Duodenal mucosa (tissue), 2 donors: ENCODE results near the gene CYP26C1.
"Not testable (repeated sequence)": the region's sequence is repeated elsewhere in the genome, so short reads cannot be mapped to it uniquely, and the experiment has no call there.

Source experiments
- H3K27ac ChIP-seq: one replicate; pipeline ENCODE4 v1.7.0; 2013; ENCODE audit warnings: low read depth, low read length
- H3K27me3 ChIP-seq, 2 donors: one replicate each; pipeline ENCODE4 v1.7.0; 2013; ENCODE audit warnings: low read length in 2 of 2, control low read depth in 1 of 2; ENCODE audit not compliant: insufficient read depth in 2 of 2, control insufficient read depth in 1 of 2
- H3K36me3 ChIP-seq, 2 donors: one replicate each; pipeline ENCODE4 v1.7.0; 2013; ENCODE audit warnings: low read length in 2 of 2, control low read depth in 1 of 2; ENCODE audit not compliant: insufficient read depth in 2 of 2, control insufficient read depth in 1 of 2
- H3K4me1 ChIP-seq, 2 donors: one replicate each; pipeline ENCODE4 v1.7.0; 2013; ENCODE audit warnings: low read length in 2 of 2, control low read depth in 1 of 2; ENCODE audit not compliant: insufficient read depth in 2 of 2, control insufficient read depth in 1 of 2
- H3K4me3 ChIP-seq, 2 donors: one replicate each; pipeline ENCODE4 v1.7.0; 2013; ENCODE audit warnings: low read length in 2 of 2, low read depth in 1 of 2
- H3K9ac ChIP-seq, 2 donors: one replicate each; pipeline ENCODE4 v1.7.0; 2013; ENCODE audit warnings: low read length in 2 of 2, low read depth in 1 of 2
- H3K9me3 ChIP-seq, 2 donors: one replicate each; pipeline ENCODE4 v1.7.0; 2013; ENCODE audit warnings: low read length in 2 of 2, control low read depth in 1 of 2; ENCODE audit not compliant: control insufficient read depth in 1 of 2

CYP26C1 gene

GRCh38 chr10:93090619-93091018, 30.0 kb downstream of the CYP26C1 start:
- Histone ChIP-seq H3K27me3 (peaks cover 0 to 2% of the 10 kb centered on the region in 2 donors), H3K4me1 (no peaks in the 10 kb centered on the region), H3K9ac (no peak overlapping the region), H3K9me3 (no peaks in the 10 kb centered on the region), H3K4me3 (no peak overlapping the region), H3K27ac (no peak overlapping the region), H3K36me3 (no peaks in the 10 kb centered on the region)

DNA sequence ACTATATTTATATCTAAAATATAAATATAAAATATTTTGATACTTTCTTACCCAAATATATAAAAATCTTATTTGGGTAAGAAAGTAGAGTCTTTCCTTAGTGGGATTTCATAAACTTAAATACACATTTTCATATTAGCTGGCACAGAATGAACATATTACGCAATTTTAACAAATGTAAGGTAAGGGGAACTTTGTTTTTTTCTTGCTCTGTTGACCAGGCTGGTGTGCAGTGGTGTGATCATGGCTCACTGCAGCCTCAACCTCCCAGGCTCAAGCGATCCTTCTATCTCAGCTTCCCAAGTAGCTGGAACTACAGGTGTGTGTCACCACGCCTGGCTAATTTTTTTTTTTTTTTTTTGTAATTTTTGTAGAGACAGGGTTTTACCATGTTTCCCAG, 31.4 kb downstream of the CYP26C1 start:
- Histone ChIP-seq H3K27ac (no peak overlapping the region), H3K27me3 (peaks cover 0 to 2% of the 10 kb centered on the region in 2 donors), H3K36me3 (no peaks in the 10 kb centered on the region), H3K4me1 (no peaks in the 10 kb centered on the region), H3K4me3 (no peak overlapping the region), H3K9ac (no peak overlapping the region), H3K9me3 (no peaks in the 10 kb centered on the region)

- Histone ChIP-seq H3K27ac (no peak overlapping the region), H3K9me3 (no peaks in the 10 kb centered on the region), H3K9ac (no peak overlapping the region), H3K4me1 (no peaks in the 10 kb centered on the region), H3K27me3 (peaks cover 0 to 2% of the 10 kb centered on the region in 2 donors), H3K36me3 (no peaks in the 10 kb centered on the region), H3K4me3 (no peak overlapping the region)
These were observed 34.6 kb downstream of the CYP26C1 start for GRCh38 chr10:93095225-93095624.

DNA sequence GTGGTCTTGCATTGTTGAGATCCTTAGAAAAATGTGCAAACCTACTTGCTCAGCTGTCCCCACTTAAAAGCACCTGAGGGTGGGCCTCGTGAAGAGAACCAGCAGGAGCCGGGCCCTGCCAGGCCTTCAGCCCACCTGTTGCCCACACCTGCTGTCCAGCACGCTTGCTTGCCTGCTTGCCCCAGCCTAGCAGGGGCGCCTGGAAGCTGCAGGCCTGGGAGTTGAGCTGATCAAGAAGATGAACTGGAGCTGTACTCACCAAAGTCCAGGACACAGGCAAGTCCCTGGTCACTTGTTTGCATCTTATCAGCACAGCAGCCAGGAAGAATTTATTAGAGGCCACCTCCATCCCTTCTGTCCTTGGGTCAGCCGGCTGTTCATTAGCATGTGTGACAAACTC, 36.3 kb downstream of the CYP26C1 start:
- Histone ChIP-seq H3K4me1 (no peaks in the 10 kb centered on the region), H3K27me3 (peaks cover 0 to 2% of the 10 kb centered on the region in 2 donors), H3K4me3 (no peak overlapping the region), H3K9me3 (no peaks in the 10 kb centered on the region), H3K27ac (no peak overlapping the region), H3K36me3 (no peaks in the 10 kb centered on the region), H3K9ac (no peak overlapping the region)

GRCh38 chr10:93097386-93097785, 36.8 kb downstream of the CYP26C1 start:
- Histone ChIP-seq H3K4me1 (no peaks in the 10 kb centered on the region), H3K36me3 (no peaks in the 10 kb centered on the region), H3K27ac (no peak overlapping the region), H3K27me3 (peaks cover 0 to 2% of the 10 kb centered on the region in 2 donors), H3K4me3 (no peak overlapping the region), H3K9me3 (no peaks in the 10 kb centered on the region), H3K9ac (no peak overlapping the region)

- H3K4me1 ChIP-seq = no peaks in the 10 kb centered on the region
- H3K9me3 ChIP-seq = no peaks in the 10 kb centered on the region
- peaks cover 0 to 2% of the 10 kb centered on the region in 2 donors for H3K27me3 ChIP-seq
- H3K9ac ChIP-seq = no peak overlapping the region
- H3K36me3 ChIP-seq = no peaks in the 10 kb centered on the region
- no peak overlapping the region for H3K4me3 ChIP-seq
- H3K27ac ChIP-seq = no peak overlapping the region
These were observed 38.2 kb downstream of the CYP26C1 start for GRCh38 chr10:93098816-93099215.

GRCh38 chr10:93099670-93100069, 39.1 kb downstream of the CYP26C1 start:
- H3K4me3 ChIP-seq = no peak overlapping the region
- no peak overlapping the region for H3K27ac ChIP-seq
- no peaks in the 10 kb centered on the region for H3K4me1 ChIP-seq
- peaks cover 0 to 2% of the 10 kb centered on the region in 2 donors for H3K27me3 ChIP-seq
- no peak overlapping the region for H3K9ac ChIP-seq
- no peaks in the 10 kb centered on the region for H3K9me3 ChIP-seq
- H3K36me3 ChIP-seq = no peaks in the 10 kb centered on the region

DNA sequence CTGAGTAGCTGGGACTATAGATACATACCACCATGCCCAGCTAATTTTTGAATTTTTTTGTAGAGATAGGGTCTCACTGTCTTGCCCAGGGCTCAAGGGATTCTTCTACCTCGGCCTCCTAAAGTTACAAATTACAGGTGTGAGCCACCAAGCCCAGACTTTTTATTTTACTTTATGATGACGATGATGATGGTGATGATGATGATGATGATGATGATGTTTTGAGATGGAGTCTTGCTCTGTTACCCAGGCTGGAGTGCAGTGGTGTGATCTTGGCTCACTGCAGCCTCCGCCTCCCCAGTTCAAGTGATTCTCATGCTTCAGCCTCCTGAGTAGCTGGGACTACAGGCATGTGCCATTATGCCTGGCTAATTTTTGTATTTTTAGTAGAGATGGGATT, 40.5 kb downstream of the CYP26C1 start:
- not testable (repeated sequence) for H3K27ac ChIP-seq, H3K9ac ChIP-seq, H3K36me3 ChIP-seq

DNA sequence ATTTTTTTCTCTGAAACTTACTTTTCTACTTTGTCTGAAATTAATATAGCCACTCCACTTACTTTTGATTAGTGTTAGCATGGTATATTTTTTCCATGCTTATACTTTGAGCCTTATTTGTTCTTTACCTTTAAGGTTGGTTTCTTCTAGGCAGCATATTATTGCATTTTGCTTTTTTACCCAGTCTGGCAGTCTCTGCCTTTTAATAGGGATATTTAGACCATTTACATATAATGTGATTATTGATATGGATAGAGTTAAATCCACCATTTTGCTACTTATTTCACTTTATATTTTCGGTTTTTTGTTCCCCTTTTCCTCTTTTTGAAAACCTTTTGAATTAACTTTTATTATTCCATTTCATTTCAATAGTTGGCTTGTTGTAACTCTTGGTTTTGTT, 43.4 kb downstream of the CYP26C1 start:
- no peak overlapping the region for H3K9ac ChIP-seq
- no peaks in the 10 kb centered on the region for H3K27me3 ChIP-seq
- H3K27ac ChIP-seq = no peak overlapping the region
- no peaks in the 10 kb centered on the region for H3K4me1 ChIP-seq
- H3K9me3 ChIP-seq = no peaks in the 10 kb centered on the region
- no peak overlapping the region for H3K4me3 ChIP-seq
- no peaks in the 10 kb centered on the region for H3K36me3 ChIP-seq

More for the DNA sequence above, 40.5 kb downstream of the CYP26C1 start:
- not testable (repeated sequence) for H3K4me1 ChIP-seq, H3K9me3 ChIP-seq, H3K4me3 ChIP-seq, H3K27me3 ChIP-seq

DNA sequence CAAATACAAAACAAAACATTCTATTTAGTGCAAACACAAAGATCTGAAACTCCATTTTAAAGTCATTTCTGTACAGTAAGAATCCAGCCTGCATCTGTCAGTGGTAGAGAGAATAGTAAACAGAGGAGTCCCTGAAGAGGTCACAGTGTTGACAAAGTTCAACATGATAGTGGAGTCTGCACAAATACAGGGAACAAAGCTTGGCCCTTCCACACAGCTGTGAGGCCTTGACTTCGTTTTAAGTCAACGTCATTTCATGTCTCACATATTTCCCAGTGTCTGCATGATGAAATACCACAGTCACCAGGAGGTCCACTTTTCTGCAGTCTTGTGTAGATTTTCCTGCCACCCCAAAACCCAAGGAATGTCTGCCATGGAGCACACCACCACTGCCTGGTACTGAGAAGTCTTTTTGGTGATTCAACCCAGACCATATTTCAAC, 46.1 kb downstream of the CYP26C1 start:
- Histone ChIP-seq H3K27ac (no peak overlapping the region), H3K27me3 (no peaks in the 10 kb centered on the region), H3K4me1 (no peaks in the 10 kb centered on the region), H3K36me3 (no peaks in the 10 kb centered on the region), H3K9me3 (no peaks in the 10 kb centered on the region), H3K9ac (no peak overlapping the region), H3K4me3 (no peak overlapping the region)
